Calu3 (cell line): ENCODE data around the gene FAM107B. TPM values are rescaled to one million over a fixed set of nuclear protein-coding genes. Genes with fewer than 3 reads are reported as not detected.
A peak's percentile ranks its signal among the peaks of the same experiment; 100 is the strongest.

Experiments
- BruUV-seq: library from RNA; stranded (reverse); fragments of 400-500 nt; replicated peaks from 2 replicates; lab custom pipeline; 2021; lab: Mats Ljungman, UMichigan
- CTCF ChIA-PET: fragments of 300-600 bp; sonication (Branson Sonifier 250); formaldehyde crosslinking; loops from one replicate; lab custom pipeline; 2022; ENCODE audit warnings: antibody characterized with exemption; lab: Charles Lee
- DNase-seq: peaks from one replicate; pipeline ENCODE4 v3.0.0; 2022
- H3K27ac Mint-ChIP-seq: one replicate; pipeline ENCODE4 v1.8.0; 2022; ENCODE audit warnings: mixed read lengths; ENCODE audit not compliant: unreplicated experiment
- H3K27me3 Mint-ChIP-seq: one replicate; pipeline ENCODE4 v1.8.0; 2022; ENCODE audit warnings: mixed read lengths; ENCODE audit not compliant: unreplicated experiment
- H3K36me3 Mint-ChIP-seq: one replicate; pipeline ENCODE4 v1.8.0; 2022; ENCODE audit warnings: mild to moderate bottlenecking, moderate library complexity, mixed read lengths; ENCODE audit not compliant: insufficient read depth, unreplicated experiment
- H3K4me1 Mint-ChIP-seq: one replicate; pipeline ENCODE4 v1.8.0; 2022; ENCODE audit warnings: mild to moderate bottlenecking, low read depth, mixed read lengths; ENCODE audit not compliant: unreplicated experiment
- H3K4me3 Mint-ChIP-seq: one replicate; pipeline ENCODE4 v1.8.0; 2022; ENCODE audit warnings: mild to moderate bottlenecking, low read depth, moderate library complexity, mixed read lengths; ENCODE audit not compliant: unreplicated experiment
- H3K9me3 Mint-ChIP-seq: one replicate; pipeline ENCODE4 v1.8.0; 2022; ENCODE audit warnings: low read depth, mixed read lengths; ENCODE audit not compliant: unreplicated experiment
- intact Hi-C: fragments of 100-400 bp; cut with micrococcal nuclease; formaldehyde crosslinking; loops from one replicate; pipeline ENCODE4 v1.10.0; 2022; ENCODE audit not compliant: unreplicated experiment
- total RNA-seq: library from RNA; stranded (reverse); gene quantifications from 2 replicates; pipeline ENCODE4 v1.2.3, GENCODE V29; 2022
- TF ChIP-seq, protein P1 (sequence below): fragments of 200-600 bp; IDR thresholded peaks from one replicate; pipeline ENCODE4 v1.8.0; 2022; ENCODE audit warnings: antibody characterized with exemption; ENCODE audit not compliant: unreplicated experiment

Gene FAM107B
- total RNA-seq, 1 experiment from 2014 or later: 168 TPM

DNA sequence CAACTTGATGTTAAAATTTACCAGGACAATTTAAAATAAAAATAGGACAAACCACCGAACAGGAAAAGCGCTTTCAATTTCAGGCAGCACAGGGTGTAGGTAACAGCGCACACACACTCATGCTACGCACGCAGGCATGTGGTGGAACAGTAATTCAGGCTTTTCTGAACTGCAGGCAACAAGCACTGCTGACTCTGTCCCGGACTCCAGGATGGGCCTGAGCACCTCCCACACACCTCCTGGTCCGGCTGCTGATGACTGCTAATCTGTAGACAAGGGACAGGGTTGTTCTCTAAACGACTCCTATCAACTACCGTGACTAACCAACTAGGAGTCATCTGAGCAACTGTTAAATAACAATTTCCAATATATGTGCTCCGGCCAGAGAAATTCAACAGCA is 251.4 kb downstream of the FAM107B start:
- Mint-ChIP-seq H3K27me3 (no peaks in the 10 kb centered on the region), H3K36me3 (peaks cover 51% of the 10 kb centered on the region), H3K9me3 (no peaks in the 10 kb centered on the region), H3K4me1 (peaks cover 17% of the 10 kb centered on the region), H3K27ac (peak overlapping the region; percentile 27), H3K4me3 (no peak overlapping the region)
- CTCF ChIA-PET: interaction anchor here (0.6 kb wide), 1 partner anchor 102 kb away, joined by 3 read pairs; no protein-coding TSS in a partner anchor
- BruUV-seq: no TSS peak
- TF ChIP-seq, protein P1, sequence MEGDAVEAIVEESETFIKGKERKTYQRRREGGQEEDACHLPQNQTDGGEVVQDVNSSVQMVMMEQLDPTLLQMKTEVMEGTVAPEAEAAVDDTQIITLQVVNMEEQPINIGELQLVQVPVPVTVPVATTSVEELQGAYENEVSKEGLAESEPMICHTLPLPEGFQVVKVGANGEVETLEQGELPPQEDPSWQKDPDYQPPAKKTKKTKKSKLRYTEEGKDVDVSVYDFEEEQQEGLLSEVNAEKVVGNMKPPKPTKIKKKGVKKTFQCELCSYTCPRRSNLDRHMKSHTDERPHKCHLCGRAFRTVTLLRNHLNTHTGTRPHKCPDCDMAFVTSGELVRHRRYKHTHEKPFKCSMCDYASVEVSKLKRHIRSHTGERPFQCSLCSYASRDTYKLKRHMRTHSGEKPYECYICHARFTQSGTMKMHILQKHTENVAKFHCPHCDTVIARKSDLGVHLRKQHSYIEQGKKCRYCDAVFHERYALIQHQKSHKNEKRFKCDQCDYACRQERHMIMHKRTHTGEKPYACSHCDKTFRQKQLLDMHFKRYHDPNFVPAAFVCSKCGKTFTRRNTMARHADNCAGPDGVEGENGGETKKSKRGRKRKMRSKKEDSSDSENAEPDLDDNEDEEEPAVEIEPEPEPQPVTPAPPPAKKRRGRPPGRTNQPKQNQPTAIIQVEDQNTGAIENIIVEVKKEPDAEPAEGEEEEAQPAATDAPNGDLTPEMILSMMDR: no peak
- DNase-seq: no peak
- intact Hi-C loops: no loop called here

DNA sequence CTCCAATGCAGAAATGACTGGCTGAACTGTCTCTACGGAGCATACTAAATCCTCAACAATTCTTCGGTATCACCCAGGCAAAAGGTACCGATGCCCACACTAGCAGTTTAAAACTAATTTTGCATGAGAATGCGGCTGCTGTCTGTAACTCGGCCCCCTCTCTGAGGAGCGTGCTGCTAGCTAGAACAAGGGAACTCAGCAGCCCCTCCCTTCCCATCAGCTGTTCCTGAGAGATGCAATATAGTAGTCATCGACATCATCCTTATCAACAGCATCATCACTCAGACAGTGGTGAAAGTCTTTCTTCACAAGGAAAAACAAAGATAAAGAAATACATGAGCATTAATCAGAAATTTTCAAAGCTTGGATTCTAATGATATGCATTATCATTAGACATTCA is 254.9 kb downstream of the FAM107B start:
- TF ChIP-seq, protein P1: no peak
- DNase-seq: no peak
- no TSS peak for BruUV-seq
- CTCF ChIA-PET: no interaction called here
- no peaks in the 10 kb centered on the region for H3K9me3 Mint-ChIP-seq
- H3K27me3 Mint-ChIP-seq: no peaks in the 10 kb centered on the region
- intact Hi-C loops: no loop called here
- peaks cover 51% of the 10 kb centered on the region for H3K36me3 Mint-ChIP-seq
- H3K27ac Mint-ChIP-seq: no peak overlapping the region
- no peak overlapping the region for H3K4me3 Mint-ChIP-seq
- H3K4me1 Mint-ChIP-seq: no peaks in the 10 kb centered on the region

DNA sequence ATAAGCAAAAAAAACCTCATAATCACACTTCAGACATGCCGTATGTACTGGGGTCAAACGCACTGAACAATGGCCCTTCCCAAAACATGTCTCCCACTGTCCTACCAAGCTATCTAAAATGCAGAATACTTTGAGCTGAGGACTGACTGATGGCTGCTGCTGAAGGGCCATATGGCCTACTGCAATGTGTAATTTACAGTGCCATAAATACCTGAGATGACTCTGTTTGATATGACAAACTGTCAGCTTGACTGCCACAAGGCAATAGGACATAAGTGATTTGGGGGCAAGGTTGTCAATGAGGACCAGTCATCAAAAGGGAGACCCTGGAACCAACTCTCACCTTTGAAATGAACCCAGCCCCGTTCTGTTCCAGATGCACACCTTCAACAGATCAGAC is 256.5 kb downstream of the FAM107B start:
- no TSS peak for BruUV-seq
- H3K4me1 Mint-ChIP-seq: no peaks in the 10 kb centered on the region
- CTCF ChIA-PET: no interaction called here
- H3K36me3 Mint-ChIP-seq: peaks cover 43% of the 10 kb centered on the region
- intact Hi-C loops: no loop called here
- DNase-seq: no peak
- H3K27ac Mint-ChIP-seq: no peak overlapping the region
- TF ChIP-seq, protein P1: no peak
- H3K27me3 Mint-ChIP-seq: no peaks in the 10 kb centered on the region
- no peak overlapping the region for H3K4me3 Mint-ChIP-seq
- H3K9me3 Mint-ChIP-seq: no peaks in the 10 kb centered on the region

DNA sequence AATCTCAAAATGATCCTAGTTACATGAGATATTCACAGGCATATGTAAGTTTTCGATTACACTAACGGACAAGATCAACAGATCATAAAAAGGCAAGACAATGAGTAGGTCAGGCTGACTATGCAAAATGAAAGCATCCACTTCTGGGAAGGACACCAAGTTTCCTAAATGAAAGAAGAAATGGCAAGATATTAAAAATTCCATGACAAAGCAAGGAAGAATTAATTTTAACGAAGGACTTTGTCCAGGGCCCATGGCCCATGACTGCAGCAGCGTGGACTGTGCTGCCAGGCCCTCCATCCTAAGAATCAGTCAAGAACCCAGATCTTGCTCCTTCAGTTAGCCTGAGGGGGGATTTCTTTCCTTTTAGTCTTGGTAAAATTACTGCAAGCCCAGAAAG is 261.6 kb downstream of the FAM107B start:
- H3K27ac Mint-ChIP-seq: no peak overlapping the region
- H3K9me3 Mint-ChIP-seq: peaks cover 2% of the 10 kb centered on the region
- TF ChIP-seq, protein P1: no peak
- BruUV-seq: no TSS peak
- no peaks in the 10 kb centered on the region for H3K27me3 Mint-ChIP-seq
- H3K4me1 Mint-ChIP-seq: no peaks in the 10 kb centered on the region
- intact Hi-C loops: no loop called here
- CTCF ChIA-PET: no interaction called here
- no peak overlapping the region for H3K4me3 Mint-ChIP-seq
- peaks cover 24% of the 10 kb centered on the region for H3K36me3 Mint-ChIP-seq
- DNase-seq: no peak
